Omental fat pad (tissue), 4 donors: Measurements from ENCODE around the gene DNMT1. TPM values are rescaled to one million over a fixed set of nuclear protein-coding genes. Genes with fewer than 3 reads are reported as not detected.

ENCODE experiments used
- ATAC-seq: fragments of 150-250 bp; one replicate; pipeline ENCODE4 v1.9.1; 2016; ENCODE audit warnings: mild to moderate bottlenecking, moderate library complexity; ENCODE audit not compliant: low FRiP score
- DNase-seq: peaks from one replicate; pipeline ENCODE4 v3.0.0-alpha.2; 2019; ENCODE audit warnings: low spot score
- total RNA-seq, 4 donors: library from RNA; depleted of rRNA; stranded (reverse); fragments of >200 nt; gene quantifications; one replicate each; pipeline ENCODE4 v1.1.0, GENCODE V29; 2016
- TF ChIP-seq, protein P1 (sequence below), 3 donors: fragments of 450-650 bp; IDR thresholded peaks; one replicate each; pipeline ENCODE4 v1.5.1; 2016 to 2017; ENCODE audit warnings: antibody characterized with exemption in 3 of 3, mild to moderate bottlenecking in 3 of 3, moderate library complexity in 2 of 3

DNMT1 gene
- total RNA-seq, 4 donors from 2014 or later, result 38.4 to 84.7 (median 50.2) TPM

GRCh38 chr19:10116085-10116865 is 78.5 kb downstream of the DNMT1 start:
- TF ChIP-seq, protein P1, sequence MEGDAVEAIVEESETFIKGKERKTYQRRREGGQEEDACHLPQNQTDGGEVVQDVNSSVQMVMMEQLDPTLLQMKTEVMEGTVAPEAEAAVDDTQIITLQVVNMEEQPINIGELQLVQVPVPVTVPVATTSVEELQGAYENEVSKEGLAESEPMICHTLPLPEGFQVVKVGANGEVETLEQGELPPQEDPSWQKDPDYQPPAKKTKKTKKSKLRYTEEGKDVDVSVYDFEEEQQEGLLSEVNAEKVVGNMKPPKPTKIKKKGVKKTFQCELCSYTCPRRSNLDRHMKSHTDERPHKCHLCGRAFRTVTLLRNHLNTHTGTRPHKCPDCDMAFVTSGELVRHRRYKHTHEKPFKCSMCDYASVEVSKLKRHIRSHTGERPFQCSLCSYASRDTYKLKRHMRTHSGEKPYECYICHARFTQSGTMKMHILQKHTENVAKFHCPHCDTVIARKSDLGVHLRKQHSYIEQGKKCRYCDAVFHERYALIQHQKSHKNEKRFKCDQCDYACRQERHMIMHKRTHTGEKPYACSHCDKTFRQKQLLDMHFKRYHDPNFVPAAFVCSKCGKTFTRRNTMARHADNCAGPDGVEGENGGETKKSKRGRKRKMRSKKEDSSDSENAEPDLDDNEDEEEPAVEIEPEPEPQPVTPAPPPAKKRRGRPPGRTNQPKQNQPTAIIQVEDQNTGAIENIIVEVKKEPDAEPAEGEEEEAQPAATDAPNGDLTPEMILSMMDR (IDR thresholded peaks at IDR 0.05), result no peak
- ATAC-seq (no peak), DNase-seq (no peak)

GRCh38 chr19:10115392-10116084 is 79.2 kb downstream of the DNMT1 start:
- DNase-seq, result no peak
- no peak for ATAC-seq
- TF ChIP-seq, protein P1 (IDR thresholded peaks at IDR 0.05), result no peak

DNA sequence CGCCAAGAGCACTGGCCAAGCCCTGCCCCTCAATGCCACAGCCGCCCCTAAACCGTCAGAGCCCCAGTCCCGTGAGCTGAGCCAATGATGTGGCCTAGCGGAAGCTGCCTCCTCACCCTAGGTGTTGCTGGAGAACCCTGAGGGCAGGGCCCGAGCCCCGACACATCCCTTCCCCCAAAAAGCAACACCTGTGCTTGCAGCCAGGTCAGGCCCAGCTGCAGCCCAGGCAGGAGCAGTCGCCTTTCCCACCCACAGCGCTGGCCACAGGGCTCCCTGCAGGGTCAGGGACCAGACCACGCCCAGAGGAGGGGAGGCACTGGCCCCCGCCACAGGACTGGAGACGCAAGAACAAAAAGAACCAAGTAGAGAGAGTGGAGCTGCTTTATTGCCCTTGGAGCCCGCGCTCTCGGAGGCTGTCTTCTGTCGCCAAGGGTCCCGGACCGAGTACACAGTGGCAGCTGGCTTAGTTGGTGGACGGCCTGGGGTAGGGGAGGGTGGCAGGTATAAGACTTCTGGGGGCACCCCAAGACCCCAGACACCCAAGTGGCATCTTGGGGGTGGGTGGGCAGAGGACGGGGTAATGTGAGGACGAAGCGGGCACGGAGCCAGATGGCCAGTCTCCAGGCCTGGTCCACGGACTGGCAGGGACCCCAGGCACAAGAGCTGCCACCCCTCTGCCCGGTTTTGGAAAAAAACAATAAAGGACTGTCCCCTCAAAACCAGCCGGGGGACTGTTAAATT is 79.9 kb downstream of the DNMT1 start:
- TF ChIP-seq, protein P1 (IDR thresholded peaks at IDR 0.05), result no peak
- no peak for DNase-seq
- no peak for ATAC-seq

GRCh38 chr19:10113964-10114650 is 80.6 kb downstream of the DNMT1 start:
- DNase-seq (no peak), ATAC-seq (no peak)
- TF ChIP-seq, protein P1 (IDR thresholded peaks at IDR 0.05), result no peak

DNA sequence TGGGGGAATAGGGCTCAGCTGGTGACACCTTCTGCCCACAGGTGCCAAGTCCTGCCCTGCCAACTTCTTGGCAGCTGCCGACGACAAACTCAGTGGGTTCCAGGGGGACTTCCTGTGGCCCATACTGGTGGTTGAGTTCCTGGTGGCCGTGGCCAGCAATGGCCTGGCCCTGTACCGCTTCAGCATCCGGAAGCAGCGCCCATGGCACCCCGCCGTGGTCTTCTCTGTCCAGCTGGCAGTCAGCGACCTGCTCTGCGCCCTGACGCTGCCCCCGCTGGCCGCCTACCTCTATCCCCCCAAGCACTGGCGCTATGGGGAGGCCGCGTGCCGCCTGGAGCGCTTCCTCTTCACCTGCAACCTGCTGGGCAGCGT is 81.2 kb downstream of the DNMT1 start:
- no peak for DNase-seq
- TF ChIP-seq, protein P1 (IDR thresholded peaks at IDR 0.05), result no peak
- no peak for ATAC-seq

GRCh38 chr19:10112895-10113591 is 81.7 kb downstream of the DNMT1 start:
- ATAC-seq, result no peak
- no peak for DNase-seq
- TF ChIP-seq, protein P1 (IDR thresholded peaks at IDR 0.05), result no peak
